ENCODE data around the gene ZNF135.

ZNF135 gene

GRCh38 chr19:58059003-58059670 lies at the start of gene ZNF135:
Gene ZNF135, plus strand, starts transcription at chr19:58059282. Its CDS starts 721 bp downstream, at chr19:58060003.
- peak; percentile 38 to 48 for DNase-seq (ENCODE audit: low read depth in 2 of 2)

GRCh38 chr19:58009301-58009665 lies 49.8 kb upstream of the ZNF135 start:
- DNase-seq (ENCODE audit: low read depth in 2 of 2): no peak

- peak in 1 of 2 donors; percentile 32 for DNase-seq (ENCODE audit: low read depth in 2 of 2)
Observed at GRCh38 chr19:58009666-58010301, 49.3 kb upstream of the ZNF135 start.

GRCh38 chr19:58010507-58010906 lies 48.6 kb upstream of the ZNF135 start:
- no peak for DNase-seq (ENCODE audit: low read depth in 2 of 2)

- DNase-seq (ENCODE audit: low read depth in 2 of 2): no peak
Observed at GRCh38 chr19:58014141-58014540, 44.9 kb upstream of the ZNF135 start.

GRCh38 chr19:58020129-58020528 lies 39.0 kb upstream of the ZNF135 start:
- no peak for DNase-seq (ENCODE audit: low read depth in 2 of 2)

- DNase-seq (ENCODE audit: low read depth in 2 of 2): no peak
Observed at GRCh38 chr19:58021541-58022282, 37.4 kb upstream of the ZNF135 start.

- DNase-seq (ENCODE audit: low read depth in 2 of 2): no peak
Observed at GRCh38 chr19:58022283-58022660, 36.8 kb upstream of the ZNF135 start.

GRCh38 chr19:58024661-58025060 lies 34.4 kb upstream of the ZNF135 start:
- DNase-seq (ENCODE audit: low read depth in 2 of 2): no peak

- DNase-seq (ENCODE audit: low read depth in 2 of 2): no peak
Observed at GRCh38 chr19:58033741-58034476, 25.2 kb upstream of the ZNF135 start, which contains the start of gene ZSCAN1. Gene ZSCAN1, plus strand, starts transcription at chr19:58034025. Its CDS starts 3,812 bp downstream, at chr19:58037837.

- no peak for DNase-seq (ENCODE audit: low read depth in 2 of 2)
Observed at GRCh38 chr19:58034477-58034793, 24.6 kb upstream of the ZNF135 start.

GRCh38 chr19:58035863-58036262 lies 23.2 kb upstream of the ZNF135 start:
- no peak for DNase-seq (ENCODE audit: low read depth in 2 of 2)

GRCh38 chr19:58037927-58038687 lies 21.0 kb upstream of the ZNF135 start:
- no peak for DNase-seq (ENCODE audit: low read depth in 2 of 2)

GRCh38 chr19:58038688-58039204 lies 20.3 kb upstream of the ZNF135 start:
- DNase-seq (ENCODE audit: low read depth in 2 of 2): no peak

GRCh38 chr19:58040751-58041525 lies 18.1 kb upstream of the ZNF135 start:
- no peak for DNase-seq (ENCODE audit: low read depth in 2 of 2)

- DNase-seq (ENCODE audit: low read depth in 2 of 2): no peak
Observed at GRCh38 chr19:58042495-58043340, 16.4 kb upstream of the ZNF135 start.

- DNase-seq (ENCODE audit: low read depth in 2 of 2): no peak
Observed at GRCh38 chr19:58044391-58044790, 14.7 kb upstream of the ZNF135 start.

- DNase-seq (ENCODE audit: low read depth in 2 of 2): no peak
Observed at GRCh38 chr19:58044886-58045285, 14.2 kb upstream of the ZNF135 start.

GRCh38 chr19:58045411-58046050 lies 13.6 kb upstream of the ZNF135 start:
- DNase-seq (ENCODE audit: low read depth in 2 of 2): no peak

Measured in stimulated activated CD8-positive, alpha-beta memory T cell treated with anti-CD3 and anti-CD28 coated beads, Interleukin-15, amount 100 ng/mL, for 4 hours (primary cell).